Retinal pigment epithelial cell (primary cell): ENCODE data around the gene COLEC11.

Experiments used
- DNase-seq: peaks from one replicate; pipeline ENCODE4 v3.0.0-alpha.2; 2010; ENCODE audit warnings: low read depth
- H3K4me3 ChIP-seq: 2 replicates; pipeline ENCODE4 v1.5.1; 2011; ENCODE audit warnings: mild to moderate bottlenecking, low read length, control low read depth, moderate library complexity
- CTCF ChIP-seq: conservative IDR thresholded peaks from 2 replicates; pipeline ENCODE4 v1.5.1; 2011; ENCODE audit warnings: low read depth, low read length, control low read depth, inconsistent platforms

COLEC11 gene

GRCh38 chr2:3578987-3579386 is 15.9 kb upstream of the COLEC11 start:
- no peak for TF ChIP-seq CTCF
- H3K4me3 ChIP-seq, result peak overlapping the region; percentile 1
- DNase-seq, result no peak

GRCh38 chr2:3580449-3580848 is 14.5 kb upstream of the COLEC11 start:
- no peak overlapping the region for H3K4me3 ChIP-seq
- DNase-seq, result no peak
- TF ChIP-seq CTCF, result no peak

GRCh38 chr2:3581367-3582262 is 13.3 kb upstream of the COLEC11 start:
- TF ChIP-seq CTCF, result no peak
- no peak overlapping the region for H3K4me3 ChIP-seq
- no peak for DNase-seq

GRCh38 chr2:3584076-3584475 is 10.8 kb upstream of the COLEC11 start:
- H3K4me3 ChIP-seq, result no peak overlapping the region
- DNase-seq, result no peak
- no peak for TF ChIP-seq CTCF

- DNase-seq, result no peak
- no peak overlapping the region for H3K4me3 ChIP-seq
- TF ChIP-seq CTCF, result no peak
Observed at GRCh38 chr2:3584608-3585260, 10.2 kb upstream of the COLEC11 start.

GRCh38 chr2:3585261-3586109 is 9.4 kb upstream of the COLEC11 start:
- no peak overlapping the region for H3K4me3 ChIP-seq
- DNase-seq, result no peak

More at GRCh38 chr2:3585261-3586109, 9.4 kb upstream of the COLEC11 start:
- TF ChIP-seq CTCF, result no peak
